GM12891 (cell line): ENCODE data around the gene IKBIP.

Experiments
- POLR2A ChIP-seq: IDR thresholded peaks from 2 replicates; pipeline ENCODE4 v1.6.1; 2011; ENCODE audit warnings: low read depth, low read length, control low read depth
- POLR2AphosphoS5 ChIP-seq: IDR thresholded peaks from 2 replicates; pipeline ENCODE4 v1.6.1; 2011; ENCODE audit warnings: low read depth, low read length, control low read depth

GRCh38 chr12:98578392-98578791 is 66.2 kb downstream of the IKBIP start:
- no peak for TF ChIP-seq POLR2AphosphoS5
- no peak for TF ChIP-seq POLR2A
